HuH-7.5 (cell line): ENCODE results near the gene DNAJC30.
"Not testable (repeated sequence)": the region's sequence is repeated elsewhere in the genome, so short reads cannot be mapped to it uniquely, and the experiment has no call there.

ENCODE experiments used
- DNase-seq: peaks from one replicate; pipeline ENCODE4 v3.0.0; 2011; ENCODE audit warnings: low spot score

Gene DNAJC30

GRCh38 chr7:73681031-73681430 lies 2.2 kb downstream of the DNAJC30 start:
- no peak for DNase-seq

DNA sequence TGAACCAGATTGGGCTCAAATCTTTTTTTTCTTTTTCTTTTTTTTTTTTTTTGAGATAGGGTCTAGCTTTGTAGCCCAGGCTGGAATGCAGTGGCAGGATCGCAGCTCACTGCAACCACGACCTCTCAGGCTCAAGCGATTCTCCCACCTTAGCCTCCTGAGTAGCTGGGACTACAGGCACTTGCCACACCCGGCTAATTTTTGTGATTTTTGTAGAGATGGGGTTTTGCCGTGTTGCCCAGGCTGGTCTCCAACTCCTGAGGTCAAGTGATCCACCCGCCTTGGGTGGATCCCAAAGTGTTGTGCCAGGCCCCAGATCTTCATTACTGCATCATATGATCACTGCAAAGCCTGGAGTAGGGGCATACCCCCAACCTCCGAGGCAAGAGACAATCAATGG lies 2.8 kb downstream of the DNAJC30 start:
- DNase-seq = no peak

- DNase-seq = no peak
Measured at GRCh38 chr7:73679709-73680108, 3.5 kb downstream of the DNAJC30 start.

DNA sequence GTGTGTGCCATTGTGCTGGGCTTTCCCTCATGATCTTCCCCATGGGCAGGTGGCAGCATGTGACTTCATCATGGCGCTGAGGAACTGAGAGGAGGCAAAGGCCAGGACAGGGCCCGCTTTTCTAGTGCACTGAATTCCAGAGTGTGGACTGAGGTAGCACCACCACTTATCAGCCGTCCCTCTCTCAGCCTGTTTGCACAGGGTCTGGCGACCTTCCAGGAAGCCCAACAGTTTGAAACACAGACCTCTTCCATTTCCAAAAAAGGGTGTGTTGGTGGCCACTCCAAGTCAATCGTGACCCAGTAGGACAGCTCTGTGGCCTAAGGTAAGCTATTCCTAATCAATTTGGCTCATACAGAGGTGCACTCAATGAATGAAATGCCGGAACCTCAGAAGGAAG lies 4.4 kb downstream of the DNAJC30 start:
- DNase-seq = no peak

DNA sequence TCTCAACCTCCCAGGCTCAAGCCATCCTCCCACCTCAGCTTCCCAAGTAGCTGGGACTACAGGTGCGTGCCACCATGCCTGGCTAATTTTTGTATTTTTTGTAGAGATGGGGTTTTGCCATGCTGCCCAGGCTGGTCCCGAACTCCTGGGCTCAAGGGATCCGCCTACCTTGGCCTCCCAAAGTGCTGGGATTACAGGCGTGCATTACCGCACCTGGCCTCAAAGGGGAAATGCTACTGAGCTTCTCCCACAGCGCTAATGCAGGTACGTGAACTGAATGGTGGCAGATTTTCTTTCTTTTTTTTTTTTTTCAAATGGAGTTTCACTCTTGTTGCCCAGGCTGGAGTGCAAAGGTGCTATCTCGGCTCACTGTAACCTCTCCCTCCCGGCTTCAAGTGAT lies 7.2 kb downstream of the DNAJC30 start:
- DNase-seq = not testable (repeated sequence)

GRCh38 chr7:73674468-73675124 lies 8.7 kb downstream of the DNAJC30 start:
- DNase-seq = no peak

- DNase-seq = no peak
Measured at GRCh38 chr7:73671857-73672445, 11.3 kb downstream of the DNAJC30 start.

DNA sequence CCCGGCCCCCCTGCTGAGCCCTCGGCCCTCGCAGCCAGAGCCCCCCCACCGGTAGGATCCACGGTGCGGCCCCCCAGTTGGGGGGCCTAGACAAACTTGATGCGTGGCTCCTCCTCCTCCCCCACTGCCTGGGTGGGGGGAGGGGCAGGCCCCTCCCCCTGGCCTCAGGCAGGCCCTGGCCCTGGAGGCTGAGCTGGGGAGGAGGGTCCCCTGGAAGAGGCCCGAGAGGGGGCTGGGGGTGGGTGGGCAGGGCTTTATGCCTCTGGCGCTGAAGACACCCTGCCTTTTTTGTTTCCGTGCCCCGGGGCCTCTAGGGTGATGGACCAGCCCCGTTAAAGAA lies 12.0 kb downstream of the DNAJC30 start:
- DNase-seq = no peak

DNA sequence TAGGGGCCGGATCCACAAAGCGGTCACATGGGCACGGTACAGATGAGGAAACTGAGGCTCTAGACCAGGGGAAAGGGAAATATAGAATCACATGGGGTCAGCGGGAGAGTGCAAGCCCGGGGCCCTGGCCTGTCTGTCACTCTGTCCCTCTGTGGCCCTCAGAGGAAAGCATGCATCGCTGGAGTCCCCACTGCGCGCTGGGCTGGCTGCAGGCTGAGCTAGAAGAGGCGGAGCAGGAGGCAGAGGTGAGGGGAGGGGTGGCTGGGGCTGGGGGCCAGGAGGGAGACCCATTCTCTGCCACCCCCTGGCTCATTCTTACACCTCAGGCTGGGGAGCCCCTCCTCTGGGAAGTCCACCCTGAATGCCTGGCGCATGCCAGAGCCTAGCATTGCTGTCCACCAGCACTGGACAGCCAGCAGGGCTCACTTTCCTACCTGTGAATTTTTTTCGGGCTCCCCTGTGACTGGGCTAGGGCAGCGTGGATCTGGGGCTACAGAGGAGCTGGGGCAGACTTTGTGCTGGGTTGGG lies 13.3 kb downstream of the DNAJC30 start:
- DNase-seq = no peak

DNA sequence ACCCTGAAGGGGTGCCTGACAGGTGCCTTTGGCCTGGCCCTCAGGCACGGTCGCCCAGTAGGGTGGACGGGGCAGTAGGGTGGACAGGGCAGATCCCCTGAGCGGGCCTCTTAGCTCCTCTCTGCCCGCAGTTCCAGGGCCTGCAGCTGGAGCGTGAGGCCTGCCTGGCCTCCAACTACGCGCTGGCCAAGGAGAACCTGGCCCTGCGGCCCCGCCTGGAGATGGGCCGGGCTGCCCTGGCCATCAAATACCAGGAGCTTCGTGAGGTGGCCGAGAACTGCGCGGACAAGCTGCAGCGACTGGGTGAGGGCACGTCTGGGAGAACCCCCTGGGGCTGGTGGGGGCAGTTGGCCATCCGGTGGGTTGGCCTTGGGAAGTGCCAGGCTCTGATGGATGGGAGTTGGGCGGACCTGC lies 14.0 kb downstream of the DNAJC30 start:
- DNase-seq = no peak

- no peak for DNase-seq
Measured at GRCh38 chr7:73668886-73669230, 14.4 kb downstream of the DNAJC30 start.

DNA sequence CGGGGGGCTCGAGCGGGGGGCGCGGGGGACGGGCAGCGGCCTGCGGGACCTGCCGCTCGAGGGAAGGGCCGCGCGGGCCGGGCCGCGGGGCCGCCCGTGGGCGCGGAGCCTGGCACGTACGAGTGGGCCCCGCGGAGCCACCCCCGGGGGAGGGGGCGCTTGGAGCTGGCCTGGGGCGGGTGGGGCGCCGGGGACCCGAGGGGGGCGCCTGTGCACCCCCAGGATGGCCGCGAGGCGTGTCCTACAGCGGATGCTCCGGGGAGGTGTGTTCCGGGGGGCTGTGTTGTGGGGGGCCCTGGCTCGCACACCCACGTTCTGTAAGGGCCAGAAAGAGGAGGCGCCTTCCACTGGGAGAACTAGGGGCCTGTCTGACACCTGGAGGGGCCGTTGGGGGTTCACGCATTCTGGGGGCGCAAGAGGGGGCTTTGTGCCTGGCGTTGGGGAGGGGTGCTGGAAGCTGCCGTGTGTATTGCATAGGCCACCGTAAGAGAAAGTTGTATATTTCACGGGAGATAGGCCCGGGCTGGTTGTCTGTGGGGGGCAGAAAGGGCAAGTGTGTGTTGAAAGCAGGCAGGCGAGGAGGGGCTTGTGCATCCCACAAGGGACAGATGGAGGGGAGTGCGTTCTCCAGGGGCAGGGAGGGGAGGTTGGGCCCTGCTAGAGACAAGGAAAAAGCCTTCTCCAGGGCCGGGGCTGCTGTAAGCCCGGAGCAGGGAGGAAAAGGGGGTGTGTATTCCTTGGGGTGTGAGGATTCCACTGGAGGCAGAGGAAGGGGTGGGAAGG lies 15.0 kb downstream of the DNAJC30 start:
- peak; percentile 48 for DNase-seq

GRCh38 chr7:73667344-73668102 lies 15.7 kb downstream of the DNAJC30 start, which contains the start of gene VPS37D:
VPS37D (plus strand) TSS chr7:73667831; CDS start chr7:73667959, 128 bp downstream.
- DNase-seq = peak; percentile 85

- DNase-seq = no peak
Measured at GRCh38 chr7:73663033-73663432, 20.2 kb downstream of the DNAJC30 start.

DNA sequence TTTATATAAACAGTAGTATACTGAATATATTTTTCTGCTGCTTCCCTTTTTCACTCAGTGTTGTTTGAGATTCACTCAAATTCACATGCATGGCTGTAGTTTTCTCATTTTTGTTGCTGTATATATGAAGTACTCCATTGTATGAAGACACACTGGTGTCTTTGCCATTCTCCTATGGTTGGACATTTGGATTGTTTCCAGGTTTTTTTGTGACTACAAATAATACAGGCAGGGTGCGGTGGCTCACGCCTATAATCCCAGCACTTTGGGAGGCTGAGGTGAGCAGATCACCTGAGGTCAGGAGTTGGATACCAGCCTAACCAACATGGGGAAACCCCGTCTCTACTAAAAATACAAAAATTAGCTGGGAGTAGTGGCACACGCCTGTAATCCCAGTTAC lies 22.7 kb downstream of the DNAJC30 start:
- not testable (repeated sequence) for DNase-seq

GRCh38 chr7:73659983-73660382 lies 23.3 kb downstream of the DNAJC30 start:
- DNase-seq = no peak

GRCh38 chr7:73655309-73655708 lies 27.9 kb downstream of the DNAJC30 start:
- not testable (repeated sequence) for DNase-seq

DNA sequence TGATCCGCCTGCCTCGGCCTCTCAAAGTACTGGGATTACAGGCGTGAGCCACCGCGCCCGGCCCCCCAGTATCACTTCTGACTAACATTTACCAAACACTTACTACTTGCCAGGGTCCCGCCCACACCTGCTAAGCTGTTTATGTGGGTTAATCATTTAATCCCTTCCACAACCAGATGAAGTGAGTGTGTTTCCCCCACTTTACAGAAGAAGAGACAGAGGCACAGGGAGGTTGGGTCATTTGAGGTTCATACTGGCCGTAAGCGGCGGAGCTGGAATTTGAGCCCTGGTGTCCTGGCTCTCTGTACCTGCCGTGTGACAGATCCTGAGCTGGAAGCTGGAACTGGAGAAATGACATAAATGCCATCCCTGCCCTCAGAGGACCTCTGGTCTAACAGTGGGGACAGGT lies 30.7 kb downstream of the DNAJC30 start:
- DNase-seq = no peak

- no peak for DNase-seq
Measured at GRCh38 chr7:73650524-73650923, 32.7 kb downstream of the DNAJC30 start.

DNA sequence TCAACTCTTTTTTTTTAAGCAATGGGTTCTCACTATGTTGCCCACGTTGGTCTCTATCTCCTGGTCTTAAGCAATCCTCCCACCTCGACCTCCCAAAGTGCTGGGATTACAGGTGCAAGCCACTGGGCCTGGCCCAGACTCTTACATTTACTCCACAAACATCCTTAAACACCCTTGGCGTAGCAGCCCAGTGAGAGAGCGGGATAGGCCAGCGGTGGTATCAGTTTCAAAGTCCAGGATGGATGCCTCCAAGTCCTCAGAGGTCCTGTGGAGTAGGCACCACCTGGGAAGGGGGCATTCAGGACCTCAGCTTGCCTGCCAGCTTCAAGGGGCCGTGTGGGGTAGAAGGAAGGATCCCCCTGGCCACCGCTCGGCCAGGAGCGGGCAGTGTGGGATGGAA lies 33.7 kb downstream of the DNAJC30 start:
- no peak for DNase-seq

GRCh38 chr7:73648593-73649332 lies 34.5 kb downstream of the DNAJC30 start:
- DNase-seq = no peak
